Activated naive CD8-positive, alpha-beta T cell treated with anti-CD3 and anti-CD28 coated beads, Interleukin-2, amount 10 ng/mL, durations not matched to agents 7 days and 5 days (primary cell): ENCODE results near the gene BACH2. TPM values are rescaled to one million over a fixed set of nuclear protein-coding genes. Genes with fewer than 3 reads are reported as not detected.
A peak's percentile ranks its signal among the peaks of the same experiment; 100 is the strongest.

Experiments
- ATAC-seq: fragments of 150-1000 bp; cut with Tn5 transposase; one replicate; pipeline ENCODE4 v1.10.0; 2021; ENCODE audit warnings: low read depth, moderate library complexity
- POLR2A ChIA-PET: fragments of 350-600 bp; sonication (Branson Sonifier 250); formaldehyde crosslinking; loops from one replicate; lab custom pipeline; 2021; ENCODE audit warnings: antibody characterized with exemption; lab: Charles Lee
- DNase-seq: peaks from one replicate; pipeline ENCODE4 v3.0.0; 2021
- H3K27ac Mint-ChIP-seq: one replicate; pipeline ENCODE4 v1.8.0; 2022; ENCODE audit warnings: mild to moderate bottlenecking, mixed read lengths
- H3K27me3 Mint-ChIP-seq: one replicate; pipeline ENCODE4 v1.8.0; 2022; ENCODE audit warnings: mild to moderate bottlenecking, moderate library complexity, mixed read lengths
- H3K36me3 Mint-ChIP-seq: one replicate; pipeline ENCODE4 v1.8.0; 2021; ENCODE audit warnings: mild to moderate bottlenecking, mixed read lengths
- H3K4me1 Mint-ChIP-seq: one replicate; pipeline ENCODE4 v1.8.0; 2021; ENCODE audit warnings: mixed read lengths
- H3K4me3 Mint-ChIP-seq: one replicate; pipeline ENCODE4 v1.8.0; 2022; ENCODE audit warnings: mild to moderate bottlenecking, moderate library complexity, mixed read lengths
- H3K9me3 Mint-ChIP-seq: one replicate; pipeline ENCODE4 v1.8.0; 2021; ENCODE audit warnings: mixed read lengths
- total RNA-seq, 2 experiments: library from RNA; stranded (reverse); gene quantifications; one replicate each; pipeline ENCODE4 v1.2.3, GENCODE V29; 2021

BACH2 gene
- total RNA-seq, 2 experiments from 2014 or later = 61.7 to 65.8 TPM

GRCh38 chr6:90238496-90239266 lies 58.0 kb downstream of the BACH2 start:
- peak overlapping the region; percentile 85 for H3K27ac Mint-ChIP-seq
- H3K4me1 Mint-ChIP-seq = peaks cover 64% of the 10 kb centered on the region
- ATAC-seq (no peak), DNase-seq (no peak)
- peak overlapping the region; percentile 54 for H3K4me3 Mint-ChIP-seq
- H3K27me3 Mint-ChIP-seq = no peaks in the 10 kb centered on the region
- H3K36me3 Mint-ChIP-seq = peaks cover 33% of the 10 kb centered on the region
- POLR2A ChIA-PET = interaction anchor here (1.0 to 2.2 kb wide), 4 partner anchors 12 to 47 kb away, joined by 3 to 12 read pairs (median 8); no protein-coding TSS in a partner anchor
- H3K9me3 Mint-ChIP-seq = no peaks in the 10 kb centered on the region

GRCh38 chr6:90237350-90237990 lies 59.2 kb downstream of the BACH2 start:
- H3K9me3 Mint-ChIP-seq = no peaks in the 10 kb centered on the region
- DNase-seq (no peak), ATAC-seq (no peak)
- no peaks in the 10 kb centered on the region for H3K27me3 Mint-ChIP-seq
- peak overlapping the region; percentile 90 for H3K27ac Mint-ChIP-seq
- POLR2A ChIA-PET = interaction anchor here (1.2 to 2.2 kb wide), 4 partner anchors 8 to 37 kb away, joined by 4 to 11 read pairs (median 5); no protein-coding TSS in a partner anchor
- peak overlapping the region; percentile 45 for H3K4me3 Mint-ChIP-seq
- peaks cover 23% of the 10 kb centered on the region for H3K36me3 Mint-ChIP-seq
- peaks cover 73% of the 10 kb centered on the region for H3K4me1 Mint-ChIP-seq

DNA sequence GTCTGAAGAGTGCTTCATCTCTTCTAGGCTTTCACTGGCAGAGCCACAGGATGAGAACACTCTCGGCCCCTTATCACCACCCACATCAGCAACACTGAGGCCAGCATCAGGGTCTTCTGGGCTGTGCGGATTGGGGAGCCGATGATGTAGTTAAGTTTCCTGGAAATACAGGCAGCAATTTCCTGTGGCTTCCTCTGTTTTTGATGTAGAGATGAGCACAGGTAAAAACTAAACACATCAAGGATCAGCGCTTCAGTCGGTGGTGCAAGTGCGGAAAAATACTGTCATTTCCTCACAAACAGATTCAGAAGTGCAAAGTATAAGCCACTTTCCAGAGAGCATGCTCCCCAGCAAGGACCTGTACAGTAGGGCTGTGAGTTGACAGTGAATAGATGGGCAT lies 62.6 kb downstream of the BACH2 start:
- POLR2A ChIA-PET = interaction anchor here (1.0 to 2.3 kb wide), 6 partner anchors 16 to 62 kb away, joined by 3 to 15 read pairs (median 6); no protein-coding TSS in a partner anchor
- no peaks in the 10 kb centered on the region for H3K27me3 Mint-ChIP-seq
- no peaks in the 10 kb centered on the region for H3K9me3 Mint-ChIP-seq
- peaks cover 21% of the 10 kb centered on the region for H3K36me3 Mint-ChIP-seq
- H3K4me3 Mint-ChIP-seq = peak overlapping the region; percentile 66
- peak; percentile 83 for ATAC-seq
- H3K4me1 Mint-ChIP-seq = peaks cover 87% of the 10 kb centered on the region
- DNase-seq = peak; percentile 78
- peak overlapping the region; percentile 92 for H3K27ac Mint-ChIP-seq

DNA sequence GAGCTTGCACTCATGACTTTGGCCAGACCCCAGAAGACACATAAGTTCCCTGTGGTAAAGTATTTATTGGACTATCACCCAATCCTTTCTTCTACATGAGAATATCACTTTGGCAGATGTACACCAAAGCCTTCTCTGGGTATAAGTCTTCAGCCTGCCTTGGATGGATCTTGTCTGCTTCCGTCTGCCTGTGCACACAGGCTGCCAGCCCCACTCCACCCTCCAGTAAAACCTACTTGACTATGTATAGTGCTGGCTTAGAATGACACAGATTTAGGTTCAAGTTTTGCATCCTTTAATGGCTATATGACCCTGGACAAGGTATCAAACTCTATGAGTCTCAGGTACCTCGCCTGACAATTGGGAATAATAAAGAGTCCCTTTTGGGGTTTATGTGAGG lies 63.4 kb downstream of the BACH2 start:
- Mint-ChIP-seq H3K36me3 (peaks cover 23% of the 10 kb centered on the region), H3K4me1 (peaks cover 86% of the 10 kb centered on the region), H3K27ac (peak overlapping the region; percentile 92), H3K9me3 (no peaks in the 10 kb centered on the region), H3K4me3 (peak overlapping the region; percentile 66), H3K27me3 (no peaks in the 10 kb centered on the region)
- DNase-seq = no peak
- POLR2A ChIA-PET = interaction anchor here (0.7 to 2.9 kb wide), 2 partner anchors 15 to 18 kb away, joined by 3 to 18 read pairs; no protein-coding TSS in a partner anchor
- peak; percentile 8 for ATAC-seq

DNA sequence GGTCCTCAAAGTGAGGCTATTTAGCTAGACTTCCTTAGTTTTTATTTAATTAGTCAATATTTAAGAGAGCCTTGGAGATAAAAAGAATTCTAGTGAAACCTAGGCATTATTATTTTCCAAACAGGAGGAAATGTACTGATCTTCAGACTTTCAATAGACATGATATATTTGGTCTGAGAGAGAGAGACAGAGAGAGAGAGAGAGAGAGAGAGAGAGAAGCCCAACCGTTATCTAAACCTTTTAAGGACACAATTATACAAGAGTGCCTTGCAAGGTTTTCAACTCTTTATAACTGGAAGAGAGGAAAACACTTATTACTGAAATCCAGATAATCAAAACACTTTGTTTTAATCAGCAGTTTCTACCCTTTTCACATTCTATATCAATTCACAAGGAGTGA lies 64.8 kb downstream of the BACH2 start:
- Mint-ChIP-seq H3K36me3 (peaks cover 26% of the 10 kb centered on the region), H3K4me3 (peak overlapping the region; percentile 1)

DNA sequence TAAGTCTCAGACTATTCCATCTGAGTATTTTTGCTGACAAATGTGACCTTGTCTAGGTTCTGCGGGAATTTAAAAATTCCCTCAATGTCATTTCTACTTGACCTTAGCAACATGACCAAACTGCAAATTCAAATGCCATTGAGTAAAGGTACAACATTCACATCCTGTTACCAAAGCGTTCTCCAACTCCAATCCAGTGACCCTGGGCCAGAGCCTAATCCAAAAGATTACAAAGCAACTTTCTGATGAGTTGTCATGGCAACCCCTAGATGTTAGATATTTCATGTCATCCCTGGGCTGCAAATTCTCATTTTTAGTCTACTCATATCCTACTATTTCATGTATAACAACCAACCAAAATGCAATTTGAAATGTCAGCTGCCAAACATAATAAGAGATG lies 65.3 kb downstream of the BACH2 start:
- Mint-ChIP-seq H3K36me3 (peaks cover 23% of the 10 kb centered on the region), H3K27me3 (no peaks in the 10 kb centered on the region), H3K4me3 (peak overlapping the region; percentile 51), H3K27ac (peak overlapping the region; percentile 56), H3K9me3 (peaks cover under 1% of the 10 kb centered on the region), H3K4me1 (peaks cover 83% of the 10 kb centered on the region)
- POLR2A ChIA-PET = interaction anchor here (0.8 to 2.9 kb wide), 3 partner anchors 13 to 43 kb away, joined by 3 to 18 read pairs (median 4); no protein-coding TSS in a partner anchor
- ATAC-seq = no peak
- DNase-seq = no peak

More for the DNA sequence above, 64.8 kb downstream of the BACH2 start:
- H3K4me1 Mint-ChIP-seq = peaks cover 86% of the 10 kb centered on the region
- peak overlapping the region; percentile 56 for H3K27ac Mint-ChIP-seq
- no peaks in the 10 kb centered on the region for H3K9me3 Mint-ChIP-seq
- POLR2A ChIA-PET = interaction anchor here (0.8 to 2.9 kb wide), 2 partner anchors 13 to 33 kb away, joined by 3 to 18 read pairs; no protein-coding TSS in a partner anchor
- no peaks in the 10 kb centered on the region for H3K27me3 Mint-ChIP-seq
- DNase-seq (no peak), ATAC-seq (no peak)

DNA sequence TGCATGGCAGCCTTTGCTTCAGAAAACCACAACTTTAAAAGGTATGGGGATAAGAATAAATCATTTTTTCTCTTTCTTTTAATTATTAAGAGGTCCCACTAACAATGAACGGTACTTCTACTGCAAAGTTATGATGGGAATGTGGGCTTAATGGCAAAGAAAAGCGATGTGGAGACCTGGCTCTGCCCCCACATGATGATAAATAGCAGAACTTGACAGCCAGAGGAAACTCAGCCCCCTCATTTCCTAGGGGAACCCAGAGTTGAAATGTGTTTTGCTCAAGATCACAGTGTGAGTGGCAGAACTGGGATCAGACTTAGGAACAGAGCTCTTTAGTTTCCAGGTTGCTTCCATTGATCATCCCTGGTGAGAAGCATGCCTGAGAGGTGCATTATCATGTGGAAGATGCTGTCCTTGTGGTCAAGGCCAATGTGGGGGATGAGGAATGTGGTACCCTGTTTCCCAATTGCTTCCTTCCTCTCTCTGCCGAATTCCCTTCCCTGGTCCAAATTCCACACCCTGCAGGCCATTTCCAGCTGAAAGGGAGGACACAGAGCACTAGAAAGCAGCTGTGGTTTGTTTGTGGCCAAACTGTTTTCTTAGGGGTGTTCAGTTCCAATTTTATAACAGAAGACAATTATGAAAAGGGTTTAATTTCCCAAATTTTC lies 66.0 kb downstream of the BACH2 start:
- peak overlapping the region; percentile 51 for H3K4me3 Mint-ChIP-seq
- POLR2A ChIA-PET = interaction anchor here (1.2 to 2.9 kb wide), 2 partner anchors 12 to 43 kb away, joined by 4 to 18 read pairs; no protein-coding TSS in a partner anchor
- H3K4me1 Mint-ChIP-seq = peaks cover 83% of the 10 kb centered on the region
- ATAC-seq (no peak), DNase-seq (no peak)
- peaks cover 2% of the 10 kb centered on the region for H3K9me3 Mint-ChIP-seq
- H3K27me3 Mint-ChIP-seq = no peaks in the 10 kb centered on the region
- peaks cover 26% of the 10 kb centered on the region for H3K36me3 Mint-ChIP-seq
- peak overlapping the region; percentile 56 for H3K27ac Mint-ChIP-seq

- peak overlapping the region; percentile 54 for H3K4me3 Mint-ChIP-seq
- ATAC-seq = no peak
These were observed 67.2 kb downstream of the BACH2 start for GRCh38 chr6:90229331-90230010.

GRCh38 chr6:90227673-90228072 lies 69.0 kb downstream of the BACH2 start:
- DNase-seq (no peak), ATAC-seq (no peak)
- peaks cover 68% of the 10 kb centered on the region for H3K4me1 Mint-ChIP-seq
- peaks cover 10% of the 10 kb centered on the region for H3K9me3 Mint-ChIP-seq
- peaks cover 49% of the 10 kb centered on the region for H3K36me3 Mint-ChIP-seq
- H3K27ac Mint-ChIP-seq = peak overlapping the region; percentile 80
- H3K4me3 Mint-ChIP-seq = peak overlapping the region; percentile 13
- POLR2A ChIA-PET = interaction anchor here (0.9 to 1.1 kb wide), 2 partner anchors 8 to 28 kb away, joined by 3 to 5 read pairs; no protein-coding TSS in a partner anchor
- H3K27me3 Mint-ChIP-seq = no peaks in the 10 kb centered on the region

More at GRCh38 chr6:90229331-90230010, 67.2 kb downstream of the BACH2 start:
- DNase-seq = no peak
- peak overlapping the region; percentile 56 for H3K27ac Mint-ChIP-seq
- POLR2A ChIA-PET = interaction anchor here (0.7 to 1.4 kb wide), 3 partner anchors 10 to 14 kb away, joined by 3 to 5 read pairs (median 3); no protein-coding TSS in a partner anchor
- no peaks in the 10 kb centered on the region for H3K27me3 Mint-ChIP-seq
- H3K9me3 Mint-ChIP-seq = peaks cover 2% of the 10 kb centered on the region
- H3K36me3 Mint-ChIP-seq = peaks cover 36% of the 10 kb centered on the region
- H3K4me1 Mint-ChIP-seq = peaks cover 81% of the 10 kb centered on the region

DNA sequence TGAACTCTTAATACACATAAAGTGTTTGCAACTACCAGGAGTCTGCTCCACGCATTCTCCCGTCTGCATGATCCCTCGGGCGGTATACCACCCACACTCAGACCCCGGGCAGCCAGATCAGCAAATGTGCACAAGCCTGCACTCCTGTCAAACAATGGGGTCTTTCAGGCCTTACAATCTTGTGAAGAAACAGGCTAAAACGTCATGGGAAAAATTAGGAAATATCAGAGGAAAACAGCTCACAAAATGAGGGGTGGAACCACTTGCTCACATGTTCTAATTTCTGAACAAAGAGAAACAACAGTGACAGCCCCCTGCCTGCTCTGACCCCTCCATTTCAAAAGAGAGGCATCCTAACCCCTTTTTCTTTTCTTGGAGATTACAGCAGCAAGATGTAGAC lies 69.4 kb downstream of the BACH2 start:
- Mint-ChIP-seq H3K4me1 (peaks cover 67% of the 10 kb centered on the region), H3K27me3 (no peaks in the 10 kb centered on the region), H3K36me3 (peaks cover 54% of the 10 kb centered on the region), H3K27ac (peak overlapping the region; percentile 80), H3K4me3 (peak overlapping the region; percentile 47), H3K9me3 (peaks cover 13% of the 10 kb centered on the region)
- ATAC-seq = no peak
- POLR2A ChIA-PET = interaction anchor here (0.9 to 1.1 kb wide), 2 partner anchors 8 to 27 kb away, joined by 3 to 5 read pairs; no protein-coding TSS in a partner anchor
- DNase-seq = no peak

DNA sequence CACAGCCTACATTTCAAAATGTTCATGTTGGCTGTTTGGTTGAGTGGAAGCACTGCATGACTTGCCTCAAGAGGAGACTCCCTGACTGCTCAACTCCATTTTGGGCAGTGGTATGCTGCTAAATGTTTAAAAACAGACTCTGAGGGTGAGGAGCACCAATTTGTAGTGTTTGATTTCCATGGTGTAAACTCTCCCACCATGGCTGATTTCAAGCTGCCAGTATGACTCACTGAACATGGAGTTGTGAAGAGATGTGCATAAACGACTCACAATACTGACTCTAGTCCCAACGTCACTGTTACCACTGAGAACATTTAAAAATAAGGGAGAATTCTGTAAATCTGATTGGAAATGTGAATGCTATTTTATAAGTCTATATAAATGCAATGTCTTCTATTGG lies 70.4 kb downstream of the BACH2 start:
- Mint-ChIP-seq H3K4me1 (peaks cover 66% of the 10 kb centered on the region), H3K27me3 (no peaks in the 10 kb centered on the region), H3K27ac (peak overlapping the region; percentile 28), H3K4me3 (no peak overlapping the region), H3K9me3 (peaks cover 13% of the 10 kb centered on the region), H3K36me3 (peaks cover 61% of the 10 kb centered on the region)
- ATAC-seq (peak; percentile 19), DNase-seq (no peak)
- POLR2A ChIA-PET = no interaction called here

- Mint-ChIP-seq H3K27ac (no peak overlapping the region), H3K9me3 (peaks cover 13% of the 10 kb centered on the region), H3K4me1 (peaks cover 51% of the 10 kb centered on the region), H3K36me3 (peaks cover 52% of the 10 kb centered on the region), H3K27me3 (no peaks in the 10 kb centered on the region), H3K4me3 (no peak overlapping the region)
- ATAC-seq (no peak), DNase-seq (no peak)
- POLR2A ChIA-PET = no interaction called here
These were observed 72.4 kb downstream of the BACH2 start for GRCh38 chr6:90224196-90224595.
